GM18502 (cell line): ENCODE data around the gene LITAFD.
"Not testable (repeated sequence)": the region's sequence is repeated elsewhere in the genome, so short reads cannot be mapped to it uniquely, and the experiment has no call there.

ENCODE experiments used
- ATAC-seq: cut with Tn5 transposase; IDR thresholded peaks from one replicate; pipeline ENCODE4 v1.9.1; 2021; ENCODE audit warnings: mild to moderate bottlenecking; ENCODE audit not compliant: unreplicated experiment, poor library complexity

The LITAFD gene

DNA sequence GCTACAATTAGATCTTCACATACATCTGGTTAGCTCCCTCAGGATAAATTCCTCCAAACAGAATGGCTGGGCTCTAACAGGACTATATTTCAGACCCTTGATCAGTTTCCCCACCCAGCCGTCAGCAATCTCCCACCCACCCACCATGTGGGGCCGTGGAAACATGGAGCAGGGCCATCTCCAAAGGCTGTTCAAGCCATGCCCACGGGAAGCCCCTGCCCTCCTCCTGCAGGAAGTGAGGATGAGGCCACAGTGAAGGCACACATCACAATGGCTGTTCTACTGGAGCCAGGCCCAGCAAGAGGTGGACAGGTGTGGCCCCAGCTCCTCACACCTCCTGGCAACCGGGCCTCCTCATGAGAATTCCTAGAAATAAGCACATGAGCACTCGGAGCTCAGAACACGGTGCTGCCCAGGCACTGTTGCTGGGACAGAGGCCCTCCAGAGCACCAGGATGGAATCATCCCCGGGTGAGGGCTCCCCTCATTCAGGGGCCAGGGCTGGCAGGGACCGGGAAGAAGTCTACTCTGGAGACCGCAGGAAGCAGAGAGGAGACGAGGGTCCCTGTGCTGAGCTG is at the start of gene LITAFD:
Gene LITAFD (plus strand): TSS at position 311 of the 577 bp plus-strand sequence. CDS start 2,005 bp downstream, outside the sequence.
- no peak for ATAC-seq

DNA sequence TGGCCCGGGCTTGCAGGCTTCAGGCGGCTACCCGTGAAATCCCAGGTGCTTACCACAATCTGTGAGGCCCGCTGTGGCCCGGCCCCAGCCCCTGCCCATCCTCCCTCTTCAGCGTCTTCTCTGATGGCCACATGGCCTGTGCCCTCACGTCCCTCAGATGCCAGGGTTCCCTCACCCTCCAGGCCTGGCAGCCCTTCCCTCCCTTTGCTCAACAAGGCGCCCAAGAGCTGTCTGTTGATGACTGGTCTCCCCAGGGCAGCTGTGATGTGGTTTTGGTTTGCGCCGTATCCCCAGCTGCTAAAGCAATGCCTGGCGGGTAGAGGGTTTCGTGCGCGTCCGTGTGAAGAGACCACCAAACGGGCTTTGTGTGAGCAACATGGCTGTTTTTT is 49.4 kb upstream of the LITAFD start:
- no peak for ATAC-seq

DNA sequence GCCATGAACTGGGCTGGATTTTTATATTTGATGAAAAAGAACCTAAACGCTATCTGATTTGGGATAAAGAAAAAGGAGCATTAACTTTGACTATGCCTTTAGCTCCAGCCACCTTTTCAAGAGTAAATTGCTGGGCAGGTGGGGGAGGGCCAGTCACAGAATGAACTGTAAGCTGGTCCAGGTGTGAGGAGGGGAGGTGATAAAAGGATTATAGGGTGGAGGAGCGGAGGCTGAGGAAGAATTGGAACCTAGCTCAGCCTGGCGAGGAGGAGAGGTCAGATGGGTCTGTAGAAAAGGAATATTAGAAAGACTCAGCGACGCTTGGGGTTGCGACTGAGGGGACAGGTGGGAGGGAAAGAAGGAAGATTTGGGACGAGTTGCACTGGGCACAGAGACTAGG is 45.4 kb upstream of the LITAFD start:
- ATAC-seq: not testable (repeated sequence)

DNA sequence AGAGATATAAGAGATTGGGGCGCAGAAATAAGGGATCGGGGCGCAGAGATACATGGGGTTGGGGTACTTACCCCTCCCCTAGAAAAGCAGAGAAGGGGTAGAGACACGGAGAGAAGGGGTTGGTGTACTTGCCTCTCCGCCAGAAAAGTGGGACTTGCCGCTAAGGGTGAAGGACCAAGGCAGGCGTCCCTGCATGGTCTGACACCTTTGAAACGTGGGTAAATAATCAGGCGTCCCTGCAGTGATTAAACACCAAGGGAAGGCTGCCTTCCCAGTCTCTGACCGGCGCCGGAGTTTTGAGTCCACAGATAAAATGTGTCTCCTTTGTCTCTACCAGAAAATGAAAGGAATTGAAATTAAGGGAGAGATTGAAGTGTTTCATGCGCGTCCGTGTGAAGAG is 44.6 kb upstream of the LITAFD start:
- not testable (repeated sequence) for ATAC-seq

DNA sequence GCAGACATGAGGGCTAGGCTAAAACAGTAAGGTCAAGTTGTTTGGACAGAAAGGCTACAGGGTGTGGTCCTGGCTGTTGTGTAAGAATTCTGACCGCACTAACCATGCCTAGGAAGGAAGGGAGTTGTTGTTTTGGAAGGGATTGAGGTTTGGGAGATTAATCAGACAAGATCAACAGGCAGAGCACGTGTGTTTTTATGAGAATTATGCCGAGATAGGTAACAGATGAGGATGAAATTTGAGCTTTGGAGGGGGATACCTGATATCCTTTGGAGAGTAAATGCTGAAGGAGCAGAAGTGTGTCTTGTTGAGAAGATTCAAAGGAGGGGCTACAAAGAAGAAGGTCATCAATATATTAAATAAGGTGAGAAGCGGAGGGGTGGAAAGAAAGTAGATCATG is 40.1 kb upstream of the LITAFD start:
- ATAC-seq: not testable (repeated sequence)

DNA sequence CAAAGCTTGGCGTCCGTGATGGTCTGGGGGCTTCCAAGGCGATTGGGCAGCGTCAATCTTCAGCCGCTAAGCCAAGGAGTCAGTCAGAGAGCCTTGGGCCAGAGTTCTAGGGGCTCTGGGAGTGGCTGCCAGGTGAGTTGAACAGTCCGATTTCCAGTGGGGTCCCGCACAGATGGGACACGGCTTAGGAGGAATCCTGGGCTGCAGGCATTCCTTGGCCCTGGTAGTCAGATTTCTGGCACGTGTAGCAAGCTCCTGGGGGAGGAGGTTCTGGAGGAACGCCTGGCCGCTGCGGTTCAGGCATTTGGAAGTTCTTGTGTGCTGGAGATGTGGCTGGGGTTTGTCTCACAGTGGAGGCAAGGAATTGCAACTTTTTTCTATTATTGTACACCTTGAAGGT is 38.9 kb upstream of the LITAFD start:
- ATAC-seq: not testable (repeated sequence)

DNA sequence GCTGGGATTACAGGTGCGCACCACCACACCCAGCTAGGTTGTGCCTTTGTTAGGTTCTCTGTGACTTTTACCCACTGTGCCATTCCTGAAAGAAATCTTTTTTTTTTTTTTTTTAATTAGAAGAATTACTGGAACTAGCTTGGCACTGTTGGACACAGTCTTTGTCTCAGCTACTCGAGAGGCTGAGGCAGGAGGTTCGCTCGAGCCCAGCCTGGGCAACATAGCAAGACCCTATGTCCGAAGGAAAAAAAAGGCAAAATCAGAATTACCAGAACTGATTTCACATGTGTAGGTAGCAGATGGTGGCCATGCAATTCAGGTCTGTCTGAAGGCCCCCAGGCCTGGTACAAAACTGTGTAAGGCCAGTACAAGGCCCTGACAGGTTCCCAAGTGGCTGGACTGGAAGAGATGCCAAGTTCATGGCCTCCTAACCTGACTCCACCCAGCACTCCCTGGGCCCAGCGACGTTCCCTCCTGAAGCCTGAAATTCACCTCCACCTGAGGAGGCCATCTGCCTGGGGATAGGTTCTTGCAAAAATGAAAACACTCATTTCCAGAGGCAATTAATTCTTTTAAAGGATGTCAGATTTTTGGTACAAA is 36.4 kb upstream of the LITAFD start:
- ATAC-seq: no peak

DNA sequence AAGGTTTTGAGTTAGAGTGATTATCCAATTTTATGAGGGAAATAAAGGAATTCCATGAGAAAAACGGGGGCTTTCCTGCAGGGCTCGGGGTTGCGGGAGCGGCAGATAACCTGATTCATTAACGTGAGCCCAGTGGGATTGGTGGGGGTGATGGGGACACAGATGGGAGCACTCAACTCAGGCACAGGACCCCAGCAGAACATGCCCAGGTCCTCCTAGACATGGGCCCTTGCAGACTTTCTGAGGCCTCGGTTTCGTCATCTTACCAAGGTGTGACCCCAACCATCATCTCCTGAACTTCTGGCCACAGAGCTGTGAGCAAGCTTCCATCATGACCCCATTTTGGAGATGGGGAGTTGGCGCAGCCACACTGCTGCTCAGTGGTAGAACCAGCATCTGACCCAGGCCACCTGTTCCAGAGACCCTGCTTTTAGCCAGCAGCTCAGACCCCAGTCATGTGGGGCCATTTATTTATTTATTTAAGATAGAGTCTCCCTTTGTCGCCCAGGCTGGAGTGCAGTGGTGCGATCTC is 35.7 kb upstream of the LITAFD start:
- ATAC-seq: no peak

DNA sequence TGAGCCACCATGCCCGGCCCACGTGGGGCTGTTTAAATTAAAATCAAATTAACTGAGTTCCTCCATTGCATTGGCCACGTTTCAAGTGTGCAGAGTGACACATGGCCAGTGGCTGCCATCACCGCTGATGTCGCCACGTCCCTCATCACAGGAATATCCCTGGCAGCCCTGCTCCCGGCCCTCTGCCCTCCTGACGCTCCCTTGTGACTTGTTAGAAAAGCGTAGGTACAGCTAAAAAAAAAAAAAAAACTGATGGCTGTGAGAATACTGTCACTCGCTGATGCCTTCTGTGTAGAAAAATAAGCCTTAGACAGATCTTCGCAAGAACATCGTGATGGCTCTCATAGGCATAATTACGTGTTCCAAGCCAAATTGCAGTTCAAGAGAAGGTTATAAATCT is 35.0 kb upstream of the LITAFD start:
- no peak for ATAC-seq

DNA sequence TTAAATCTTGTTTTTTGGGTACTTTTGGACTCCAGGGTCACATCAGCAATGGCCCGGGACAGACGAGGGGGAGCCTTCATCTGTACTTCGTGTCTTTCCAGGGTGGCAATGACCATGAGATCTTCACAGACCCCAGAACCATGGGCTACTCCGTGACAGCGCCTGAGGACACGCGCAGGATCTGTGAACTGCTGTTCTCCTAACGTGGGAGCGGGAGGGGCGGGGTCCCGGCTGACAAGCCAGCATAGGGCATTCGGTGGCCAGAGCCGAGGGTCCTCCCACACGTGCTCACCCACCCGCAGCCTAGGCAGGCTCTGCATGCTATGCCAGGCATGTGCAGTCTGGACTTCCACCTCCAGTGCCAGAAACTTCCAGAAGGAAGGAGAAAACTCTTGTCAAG is 34.5 kb upstream of the LITAFD start:
- no peak for ATAC-seq

DNA sequence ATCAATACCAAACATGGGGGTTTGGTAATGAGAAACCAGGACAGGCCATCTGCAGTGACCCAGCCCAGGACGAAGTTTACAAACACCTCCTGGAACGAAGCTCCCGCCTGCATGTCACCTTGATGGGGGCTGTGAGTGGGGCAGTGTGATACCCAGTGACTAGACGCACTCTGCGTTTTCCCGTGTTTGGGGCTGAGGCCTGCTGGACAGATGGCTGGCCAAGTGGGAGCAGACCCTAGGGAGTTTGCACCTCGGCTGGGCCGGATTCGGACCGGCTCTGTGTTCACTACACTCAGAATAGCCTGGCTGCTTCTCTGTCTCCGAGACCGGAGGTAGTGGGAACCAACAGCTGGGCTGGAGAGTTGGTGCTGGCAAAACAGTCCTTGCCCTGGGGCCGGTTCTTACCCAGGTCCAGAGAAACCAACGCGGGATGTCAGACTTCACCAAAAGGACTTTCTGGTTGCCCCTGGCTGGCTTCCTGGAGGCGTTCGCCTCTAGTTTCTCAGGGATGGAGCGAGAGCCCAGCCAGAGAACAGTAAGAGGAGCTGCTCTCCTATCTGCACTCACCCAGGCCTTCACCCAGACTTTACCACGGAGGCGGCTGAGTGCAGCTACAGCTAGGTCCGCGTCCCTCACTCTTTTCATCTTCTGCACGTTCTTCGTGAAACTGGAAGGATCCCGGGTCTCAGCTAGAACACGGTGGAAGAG is 33.8 kb upstream of the LITAFD start:
- no peak for ATAC-seq

DNA sequence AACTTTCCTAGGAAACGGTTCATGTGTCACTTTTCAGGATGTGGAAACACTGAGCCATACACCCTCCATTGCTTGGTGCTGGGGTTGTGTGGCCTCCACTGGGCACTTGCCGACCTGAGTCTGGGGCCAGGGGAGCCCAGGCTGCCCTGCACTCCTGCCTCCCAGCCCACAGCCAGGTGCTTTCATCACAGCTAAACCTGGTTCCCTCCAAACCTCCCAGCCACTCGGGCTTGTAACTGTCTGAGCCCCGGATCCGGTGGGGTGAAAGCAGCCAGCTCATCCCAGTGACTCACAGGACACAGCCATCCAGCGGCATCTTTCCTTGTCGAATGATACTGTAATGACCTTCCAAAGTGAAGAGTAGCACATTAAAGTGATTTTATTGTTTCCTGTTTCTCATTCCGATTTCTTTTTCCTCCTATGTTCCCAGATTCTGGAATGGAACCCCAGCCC is 33.2 kb upstream of the LITAFD start:
- ATAC-seq: no peak

DNA sequence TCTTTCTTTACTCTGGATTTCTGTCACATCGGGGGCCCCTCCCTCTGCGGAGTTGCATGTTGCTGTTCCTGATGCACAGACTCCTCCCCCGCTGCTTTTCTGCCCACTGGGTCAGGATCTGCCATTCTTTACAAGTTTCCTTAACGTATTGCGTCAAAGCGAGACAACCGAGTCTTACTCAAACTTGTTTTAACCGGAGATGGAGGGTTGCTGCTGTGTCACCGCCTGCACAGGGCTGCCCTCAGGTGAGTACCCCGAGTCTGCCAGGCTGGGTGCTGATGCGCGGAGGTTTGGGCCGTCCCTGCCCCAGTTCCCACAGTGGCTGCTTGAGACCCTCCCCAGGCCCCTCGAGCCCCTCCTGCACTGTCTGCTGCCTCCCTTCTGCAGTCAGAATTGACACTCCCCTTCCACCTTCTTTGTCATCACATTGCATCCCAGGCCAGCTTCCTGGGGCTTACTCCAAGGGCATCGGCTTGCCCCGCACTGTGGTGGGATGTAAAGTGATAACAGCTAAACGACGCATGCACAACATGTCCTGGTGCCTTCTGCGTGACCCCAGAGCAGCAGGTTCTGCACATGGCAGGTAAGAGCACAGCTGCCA is 32.6 kb upstream of the LITAFD start:
- no peak for ATAC-seq

DNA sequence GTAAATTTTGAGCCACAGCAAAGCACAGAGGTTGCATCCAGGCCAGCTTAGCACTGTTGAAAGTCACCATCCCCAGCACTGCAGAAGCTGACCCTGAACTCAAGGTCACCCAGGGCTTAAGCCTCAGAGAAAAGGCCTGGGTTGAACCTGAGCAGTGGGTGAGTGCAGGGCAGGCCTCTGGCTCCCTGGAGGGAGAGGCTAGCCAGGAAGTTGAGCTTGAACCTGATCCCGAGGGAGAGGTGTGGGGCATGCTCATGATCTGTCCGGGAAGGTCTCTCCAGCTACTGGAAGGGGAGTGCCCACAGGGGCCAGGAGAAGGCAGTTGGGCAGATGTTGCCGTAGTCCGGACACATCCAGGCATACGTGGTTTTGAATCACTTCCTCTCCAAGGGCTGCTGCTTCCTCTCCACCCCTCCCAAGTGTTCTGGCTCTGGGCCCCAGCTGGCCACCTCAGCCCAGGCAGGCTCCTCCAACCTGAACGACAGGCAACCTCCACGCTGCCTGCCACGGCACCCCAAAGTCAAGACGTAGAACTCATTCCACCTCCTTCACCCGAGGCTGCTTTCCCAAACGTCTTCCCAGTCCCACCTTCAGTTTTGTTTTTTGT is 31.8 kb upstream of the LITAFD start:
- no peak for ATAC-seq

DNA sequence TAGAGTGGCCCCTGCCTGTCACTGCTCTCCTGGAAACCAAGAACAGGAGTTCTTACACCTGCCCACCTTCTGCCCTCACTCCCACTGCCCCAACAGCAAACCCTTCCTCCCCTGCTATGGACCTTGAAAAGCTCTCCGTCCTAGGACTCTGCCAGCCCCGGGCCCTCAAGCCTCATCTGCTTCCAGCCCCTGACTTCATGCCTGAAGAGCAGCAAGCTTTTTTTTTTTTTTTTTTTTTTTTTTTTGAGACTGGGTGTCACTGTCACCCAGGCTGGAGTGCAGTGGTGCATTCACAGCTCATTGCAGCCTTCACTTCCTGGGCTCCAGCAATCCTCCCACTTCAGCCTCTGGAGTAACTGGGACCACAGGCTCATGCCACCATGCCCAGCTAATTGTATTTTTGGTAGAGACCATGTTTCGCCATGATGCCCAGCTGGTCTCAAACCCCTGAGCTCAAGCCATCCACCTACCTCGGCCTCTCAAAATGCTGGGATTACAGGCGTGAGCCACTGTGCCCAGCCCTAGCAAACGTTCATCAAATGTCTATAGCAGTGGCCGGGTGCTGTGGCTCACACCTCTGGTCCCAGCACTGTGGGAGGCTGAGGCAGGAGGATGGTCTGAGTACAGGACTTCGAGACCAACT is 30.3 kb upstream of the LITAFD start:
- ATAC-seq: no peak

DNA sequence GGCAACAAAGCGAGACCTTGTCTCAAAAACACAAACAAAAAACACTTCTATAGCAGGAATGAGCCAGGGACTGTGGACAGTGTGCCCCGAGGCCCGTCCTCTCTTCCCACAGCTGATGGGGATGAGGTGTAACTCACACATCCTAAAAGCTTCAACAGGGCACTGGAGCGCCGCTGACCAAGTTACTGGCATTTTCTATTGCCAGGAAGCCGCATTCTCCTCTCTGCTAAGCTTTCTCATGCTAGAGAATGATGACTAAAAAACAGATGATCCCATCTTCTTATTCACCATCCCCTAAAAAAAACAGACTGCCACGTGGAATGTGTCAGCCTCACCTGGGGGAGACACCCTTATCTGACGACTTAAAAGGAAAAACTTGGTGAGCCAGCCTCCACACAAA is 29.6 kb upstream of the LITAFD start:
- no peak for ATAC-seq

DNA sequence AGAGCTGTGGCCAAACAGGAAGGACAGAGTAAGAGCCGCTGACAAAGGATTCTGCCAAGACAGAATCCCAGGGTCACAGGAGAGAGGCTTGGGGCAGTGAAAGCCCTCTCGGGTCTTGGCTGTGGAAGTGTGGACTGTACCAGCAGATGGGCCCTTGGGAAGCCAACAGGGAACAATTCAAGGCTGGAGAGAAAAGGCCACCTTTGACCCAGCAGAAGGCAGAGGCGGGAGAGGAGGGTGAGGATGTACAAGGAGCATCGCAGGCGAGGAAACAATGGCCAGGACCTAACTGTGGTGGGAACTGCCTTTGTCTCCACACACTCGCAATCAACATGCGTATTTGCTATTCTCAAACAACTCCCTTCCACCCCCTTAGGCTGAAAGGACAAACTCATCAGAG is 29.0 kb upstream of the LITAFD start:
- no peak for ATAC-seq

DNA sequence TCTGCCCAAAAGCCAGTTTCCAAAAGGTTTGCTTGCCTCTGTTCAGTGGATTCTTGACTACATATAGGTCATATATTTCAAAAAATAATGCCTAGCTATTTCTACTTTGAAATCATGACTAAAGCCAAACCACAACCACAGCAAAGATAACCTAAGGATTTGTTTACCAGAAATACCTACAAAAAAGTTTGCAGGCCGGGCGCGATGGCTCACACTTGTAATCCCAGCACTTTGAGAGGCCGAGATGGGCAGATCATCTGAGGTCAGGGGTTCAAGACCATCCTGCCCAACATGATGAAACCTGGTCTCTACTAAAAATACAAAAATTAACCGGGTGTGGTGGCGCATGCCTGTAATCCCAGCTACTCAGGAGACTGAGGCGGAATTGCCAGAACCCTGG is 28.5 kb upstream of the LITAFD start:
- no peak for ATAC-seq

DNA sequence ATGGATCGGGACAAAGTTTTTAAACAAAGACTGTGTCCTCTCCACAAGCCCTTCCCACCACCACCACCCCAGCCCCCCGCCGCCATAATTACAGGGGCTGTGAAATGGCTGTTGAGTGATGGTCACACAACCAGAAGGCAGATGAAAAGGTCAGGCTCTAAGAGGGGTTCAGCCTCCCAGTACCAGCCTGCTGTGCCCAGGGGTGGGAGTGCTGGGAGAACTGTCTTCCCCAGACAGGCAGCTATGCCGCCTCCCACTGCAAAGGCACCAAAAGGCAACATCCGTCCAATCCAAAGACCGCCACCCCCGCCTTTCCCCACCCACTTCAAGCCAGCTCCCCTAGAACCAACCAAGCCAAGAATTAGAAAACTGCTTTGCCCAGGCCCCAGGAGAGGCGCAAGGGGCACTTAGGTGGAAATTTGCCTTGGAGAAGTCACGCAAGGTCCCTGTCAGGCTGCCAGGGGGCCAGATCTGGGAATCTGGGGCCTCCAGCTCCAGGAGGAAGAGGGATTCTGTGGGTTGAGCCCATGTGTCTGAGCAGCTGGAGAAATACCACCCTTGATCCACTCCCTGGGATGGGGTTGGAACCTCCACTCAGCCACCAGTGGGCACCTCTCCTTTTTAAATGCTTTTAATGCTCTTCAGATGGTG is 27.7 kb upstream of the LITAFD start:
- ATAC-seq: no peak
